ENCODE measurements around the gene ANK2.
A peak's percentile ranks its signal among the peaks of the same experiment; 100 is the strongest.
"Not testable (repeated sequence)": the region's sequence is repeated elsewhere in the genome, so short reads cannot be mapped to it uniquely, and the experiment has no call there.

Gene ANK2

DNA sequence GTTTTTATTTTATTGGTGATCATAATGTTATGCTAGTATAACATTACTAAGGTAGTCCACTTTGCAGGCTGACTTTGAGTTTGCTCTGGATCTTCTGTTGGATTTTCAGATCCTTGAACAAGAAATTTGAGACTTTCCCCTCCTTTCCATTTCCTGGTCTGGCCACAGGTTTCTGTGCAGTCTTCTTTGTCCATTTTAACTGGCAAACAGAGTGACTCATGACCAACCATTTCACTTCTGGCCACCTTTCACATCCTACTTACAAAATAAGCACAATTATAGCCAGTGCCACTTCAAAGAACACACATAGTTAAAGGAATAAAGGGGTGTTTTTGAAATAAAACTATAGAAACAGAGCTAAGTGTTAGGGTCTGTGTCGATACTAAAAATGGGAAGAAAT lies 8.4 kb downstream of the ANK2 start:
- no peak for TF ChIP-seq JUND (IDR thresholded peaks at IDR 0.05; ENCODE audit: low read depth)
- no peak for DNase-seq (ENCODE audit: low read depth in 1 of 2, low spot score in 1 of 2)
- in situ Hi-C loops (cut with HindIII; ENCODE audit: low pct_unique_long_range_greater_than_20kb, low sequenced_read_pairs), result no loop called here

DNA sequence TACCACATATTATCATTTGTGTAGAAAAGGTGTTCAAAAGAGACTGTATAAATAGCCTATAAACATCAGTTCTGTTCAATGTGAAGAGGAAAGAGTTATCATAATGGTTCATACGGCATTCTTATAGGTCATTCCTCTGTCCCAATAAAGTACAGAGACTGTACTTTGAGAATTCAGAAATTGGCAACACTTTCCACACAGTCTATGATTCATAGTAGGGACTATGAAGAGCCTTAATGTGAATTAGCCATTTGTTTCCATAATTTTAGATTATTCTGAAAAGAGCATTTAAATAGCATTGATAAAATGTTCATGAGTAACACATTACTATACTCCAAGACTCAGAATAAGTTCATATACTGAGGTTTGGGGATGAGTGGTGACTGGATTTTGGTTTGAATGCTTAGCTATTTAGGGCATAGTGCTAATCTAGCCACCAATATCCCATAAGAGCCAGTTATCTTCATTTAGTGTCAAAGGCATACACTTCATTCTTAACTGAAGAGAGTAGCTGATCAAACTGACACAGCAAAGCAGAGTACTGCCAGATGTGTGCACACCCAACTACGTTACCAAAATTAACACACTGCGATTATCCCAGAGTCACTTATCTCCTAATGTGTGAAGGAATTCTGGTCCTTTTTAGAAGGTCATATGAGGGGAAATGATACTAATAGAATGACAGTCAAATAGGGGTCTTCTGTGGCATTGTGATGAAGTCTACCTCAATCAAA lies 10.2 kb downstream of the ANK2 start:
- no peak for DNase-seq (ENCODE audit: low read depth in 1 of 2, low spot score in 1 of 2)
- in situ Hi-C loops (cut with HindIII; ENCODE audit: low pct_unique_long_range_greater_than_20kb, low sequenced_read_pairs), result no loop called here
- TF ChIP-seq JUND (IDR thresholded peaks at IDR 0.05; ENCODE audit: low read depth), result no peak

DNA sequence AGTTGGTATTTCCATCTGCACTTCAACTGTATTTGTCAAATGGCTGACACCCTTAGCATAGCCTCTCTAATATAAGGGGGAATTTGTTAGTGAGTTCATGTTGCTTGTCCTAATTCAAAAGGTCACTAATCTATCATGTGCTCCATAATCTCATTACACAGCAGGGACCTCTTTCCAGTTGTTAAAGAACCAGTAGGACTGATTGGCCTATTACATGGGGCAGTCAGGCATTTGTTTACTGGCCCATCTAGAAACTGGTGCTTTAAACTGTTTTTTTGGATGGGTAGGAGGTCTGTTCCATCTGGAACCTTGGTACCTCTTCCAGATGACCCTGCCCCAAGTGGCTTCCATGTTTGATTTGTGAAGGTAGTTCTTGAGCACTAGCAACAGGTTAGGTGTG lies 11.4 kb downstream of the ANK2 start:
- TF ChIP-seq JUND (IDR thresholded peaks at IDR 0.05; ENCODE audit: low read depth), result no peak
- DNase-seq (ENCODE audit: low read depth in 1 of 2, low spot score in 1 of 2), result no peak
- in situ Hi-C loops (cut with HindIII; ENCODE audit: low pct_unique_long_range_greater_than_20kb, low sequenced_read_pairs), result no loop called here

DNA sequence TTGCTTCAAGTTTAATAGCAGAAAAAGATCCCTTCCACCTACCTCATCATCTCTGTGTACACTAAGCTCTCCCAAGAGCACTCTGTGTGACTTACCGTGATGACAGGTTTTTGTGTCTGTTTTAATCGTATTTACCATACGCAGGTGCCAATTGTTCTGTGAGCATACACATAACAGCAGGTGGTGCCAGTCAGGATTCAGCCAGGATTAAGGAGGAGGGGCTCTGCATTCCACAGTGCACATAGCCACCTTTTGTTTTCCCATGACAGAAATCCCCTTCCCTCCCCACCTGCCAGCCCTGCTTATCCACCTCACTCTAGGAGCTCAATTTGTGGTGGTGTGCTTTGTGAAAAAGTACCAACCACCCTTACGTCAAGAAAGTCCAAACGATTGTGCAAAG lies 14.8 kb downstream of the ANK2 start:
- in situ Hi-C loops (cut with HindIII; ENCODE audit: low pct_unique_long_range_greater_than_20kb, low sequenced_read_pairs), result no loop called here
- peak in 1 of 2 experiments; percentile 19 for DNase-seq (ENCODE audit: low read depth in 1 of 2, low spot score in 1 of 2)
- no peak for TF ChIP-seq JUND (IDR thresholded peaks at IDR 0.05; ENCODE audit: low read depth)

DNA sequence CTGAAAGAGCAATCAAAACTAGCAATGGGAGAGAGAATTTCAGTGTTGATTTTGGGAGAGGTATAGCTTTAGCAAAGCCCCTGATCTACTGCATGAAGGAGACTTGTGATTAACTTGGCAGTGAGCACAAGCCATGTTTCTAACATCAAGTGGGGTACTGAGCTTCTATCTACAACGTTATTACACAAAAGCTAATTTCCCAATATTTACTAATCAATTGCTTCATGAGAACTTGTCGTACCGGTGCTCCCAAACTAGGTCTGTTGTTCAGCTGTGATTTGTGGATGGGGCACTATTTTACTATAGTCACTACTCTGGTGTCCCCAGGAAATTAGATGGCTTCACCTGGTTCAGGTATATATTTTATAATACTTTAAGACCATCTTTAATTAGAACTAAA lies 16.2 kb downstream of the ANK2 start:
- in situ Hi-C loops (cut with HindIII; ENCODE audit: low pct_unique_long_range_greater_than_20kb, low sequenced_read_pairs), result no loop called here

DNA sequence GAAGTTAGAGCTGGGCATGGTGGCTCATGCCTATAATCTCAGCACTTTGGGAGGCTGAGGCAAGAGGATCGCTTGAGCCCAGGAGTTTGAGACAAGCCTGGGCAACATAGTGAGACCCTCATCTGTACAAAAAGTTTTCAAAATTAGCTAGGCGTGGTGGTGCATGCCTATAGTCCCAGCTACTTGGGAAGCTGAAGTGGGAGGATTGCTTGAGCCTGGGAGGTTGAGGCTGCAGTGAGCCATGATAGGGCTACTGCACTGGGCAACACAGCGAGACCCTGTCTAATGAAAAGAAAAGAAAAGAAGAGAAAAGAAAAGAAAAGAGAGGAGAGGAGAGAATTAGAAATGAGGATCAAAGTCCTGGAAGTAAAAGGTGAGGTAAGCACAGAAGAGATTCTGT lies 19.3 kb downstream of the ANK2 start:
- in situ Hi-C loops (cut with HindIII; ENCODE audit: low pct_unique_long_range_greater_than_20kb, low sequenced_read_pairs); DNase-seq (ENCODE audit: low read depth in 1 of 2, low spot score in 1 of 2): not testable (repeated sequence)

More for the DNA sequence above, 16.2 kb downstream of the ANK2 start:
- no peak for DNase-seq (ENCODE audit: low read depth in 1 of 2, low spot score in 1 of 2)
- no peak for TF ChIP-seq JUND (IDR thresholded peaks at IDR 0.05; ENCODE audit: low read depth)

DNA sequence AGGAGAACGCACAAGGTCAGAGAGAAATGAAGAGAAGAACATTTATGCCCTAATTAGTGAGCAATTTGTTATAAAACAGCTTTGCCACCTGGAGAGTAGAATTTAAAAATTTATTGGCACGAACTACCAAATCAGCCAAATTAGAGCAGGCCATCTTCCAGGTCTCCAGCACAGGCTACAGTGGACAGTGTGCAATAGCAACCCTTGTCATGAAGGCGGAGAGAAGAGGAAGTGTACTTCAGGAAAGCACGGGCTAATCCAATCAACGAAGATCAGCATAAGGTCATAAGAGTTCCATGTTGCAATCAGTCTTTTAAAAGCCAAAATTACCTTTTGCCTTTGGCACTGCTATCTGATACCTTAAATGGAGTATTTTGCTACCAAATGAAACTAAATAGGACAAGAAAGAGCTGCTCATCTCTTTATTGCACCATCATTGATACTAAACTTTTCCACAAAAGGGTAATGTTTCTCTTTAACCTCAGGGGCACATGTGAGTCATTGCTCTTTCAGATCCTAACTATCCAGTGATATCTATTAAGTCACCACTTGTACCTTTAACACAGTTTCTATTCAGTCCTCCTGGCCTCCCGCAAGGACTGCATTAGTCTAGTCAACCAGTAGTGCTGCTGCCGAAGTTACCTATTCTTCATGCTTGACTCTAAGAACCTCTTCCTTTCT lies 19.9 kb downstream of the ANK2 start:
- DNase-seq (ENCODE audit: low read depth in 1 of 2, low spot score in 1 of 2), result no peak
- in situ Hi-C loops (cut with HindIII; ENCODE audit: low pct_unique_long_range_greater_than_20kb, low sequenced_read_pairs), result no loop called here
- no peak for TF ChIP-seq JUND (IDR thresholded peaks at IDR 0.05; ENCODE audit: low read depth)

DNA sequence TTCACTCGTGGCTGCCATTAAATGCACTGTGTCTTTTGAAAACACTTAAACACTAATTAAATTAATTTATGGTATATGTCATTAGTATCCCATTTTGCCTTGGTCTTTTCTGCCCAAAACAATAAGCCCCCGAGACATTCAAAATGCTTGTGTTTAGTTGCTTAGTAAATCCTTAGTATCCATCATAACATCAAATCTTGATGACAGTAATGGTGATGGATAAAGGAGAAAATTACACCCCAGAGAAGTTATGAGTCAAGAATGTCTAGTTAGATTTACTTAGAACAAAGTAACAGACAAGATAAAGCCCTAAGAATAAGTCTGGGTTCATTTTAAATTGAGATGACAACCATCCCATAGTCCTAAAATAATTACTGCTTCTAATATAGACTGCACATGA lies 21.3 kb downstream of the ANK2 start:
- no peak for DNase-seq (ENCODE audit: low read depth in 1 of 2, low spot score in 1 of 2)
- in situ Hi-C loops (cut with HindIII; ENCODE audit: low pct_unique_long_range_greater_than_20kb, low sequenced_read_pairs), result no loop called here
- TF ChIP-seq JUND (IDR thresholded peaks at IDR 0.05; ENCODE audit: low read depth), result no peak

DNA sequence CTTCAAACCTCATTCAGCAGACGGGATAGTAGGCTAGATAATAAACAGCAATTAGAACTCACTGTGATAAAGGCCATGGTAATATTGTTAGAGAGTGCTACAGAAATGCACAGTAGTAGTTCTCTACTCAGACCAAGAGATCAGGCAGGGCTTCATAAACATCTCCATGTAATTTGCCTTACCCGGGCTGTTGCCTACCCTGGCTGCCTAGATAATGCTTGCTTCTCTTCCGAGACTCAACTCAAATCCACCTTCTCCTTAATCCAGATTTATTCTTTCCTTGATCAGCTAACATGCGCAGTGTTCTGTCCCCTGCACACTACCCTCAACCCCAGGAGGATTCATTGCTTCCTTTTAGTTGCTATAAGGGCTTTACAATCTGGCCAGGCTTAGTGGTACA lies 21.8 kb downstream of the ANK2 start:
- TF ChIP-seq JUND (IDR thresholded peaks at IDR 0.05; ENCODE audit: low read depth), result no peak
- DNase-seq (ENCODE audit: low read depth in 1 of 2, low spot score in 1 of 2), result no peak

DNA sequence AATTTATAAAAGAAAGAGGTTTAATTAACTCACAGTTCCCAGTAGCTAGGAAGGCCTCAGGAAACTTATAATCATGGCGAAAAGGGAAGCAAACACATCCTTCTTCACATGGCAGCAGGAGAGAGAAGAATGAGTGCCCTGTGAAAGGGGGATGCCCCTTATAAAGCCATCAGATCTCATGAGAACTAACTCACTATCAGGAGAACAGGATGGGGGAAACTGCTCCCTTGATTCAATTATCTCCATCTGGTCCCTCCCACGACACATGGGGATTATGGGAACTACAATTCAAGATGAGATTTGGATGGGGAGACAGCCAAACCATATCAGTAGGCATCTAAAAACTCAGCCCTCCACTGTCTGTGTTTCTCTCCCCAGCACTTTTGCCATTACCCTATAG lies 22.4 kb downstream of the ANK2 start:
- in situ Hi-C loops (cut with HindIII; ENCODE audit: low pct_unique_long_range_greater_than_20kb, low sequenced_read_pairs), result no loop called here
- no peak for TF ChIP-seq JUND (IDR thresholded peaks at IDR 0.05; ENCODE audit: low read depth)
- DNase-seq (ENCODE audit: low read depth in 1 of 2, low spot score in 1 of 2), result no peak

More for the DNA sequence above, 21.8 kb downstream of the ANK2 start:
- in situ Hi-C loops (cut with HindIII; ENCODE audit: low pct_unique_long_range_greater_than_20kb, low sequenced_read_pairs), result no loop called here

DNA sequence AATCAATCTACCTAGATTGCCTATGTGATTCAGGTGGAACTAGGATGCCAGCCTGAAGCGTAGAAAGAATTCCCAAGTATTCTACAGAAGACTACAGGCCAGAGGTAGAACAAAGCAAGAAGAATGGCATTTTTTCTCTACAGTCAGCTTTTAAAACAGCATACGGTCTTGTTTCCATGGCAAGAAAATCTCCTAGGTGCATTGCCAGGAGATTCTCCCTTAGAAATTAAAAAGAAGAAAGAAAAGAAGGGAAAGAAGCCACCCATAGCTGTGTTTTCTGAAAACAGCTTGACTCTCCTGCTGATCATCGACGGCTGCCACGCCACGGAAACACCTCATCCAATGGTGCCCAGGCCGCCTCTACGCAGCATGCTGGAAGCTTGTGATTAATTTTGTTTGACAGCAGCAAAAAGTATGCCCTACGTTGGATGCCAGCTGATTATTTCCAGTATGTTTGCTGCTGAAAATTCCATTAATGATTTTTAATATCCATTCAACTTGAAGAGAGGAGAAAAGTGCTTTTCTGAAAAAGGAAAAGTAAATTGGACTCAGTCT lies 24.1 kb downstream of the ANK2 start:
- in situ Hi-C loops (cut with HindIII; ENCODE audit: low pct_unique_long_range_greater_than_20kb, low sequenced_read_pairs), result no loop called here
- TF ChIP-seq JUND (IDR thresholded peaks at IDR 0.05; ENCODE audit: low read depth), result no peak
- no peak for DNase-seq (ENCODE audit: low read depth in 1 of 2, low spot score in 1 of 2)

DNA sequence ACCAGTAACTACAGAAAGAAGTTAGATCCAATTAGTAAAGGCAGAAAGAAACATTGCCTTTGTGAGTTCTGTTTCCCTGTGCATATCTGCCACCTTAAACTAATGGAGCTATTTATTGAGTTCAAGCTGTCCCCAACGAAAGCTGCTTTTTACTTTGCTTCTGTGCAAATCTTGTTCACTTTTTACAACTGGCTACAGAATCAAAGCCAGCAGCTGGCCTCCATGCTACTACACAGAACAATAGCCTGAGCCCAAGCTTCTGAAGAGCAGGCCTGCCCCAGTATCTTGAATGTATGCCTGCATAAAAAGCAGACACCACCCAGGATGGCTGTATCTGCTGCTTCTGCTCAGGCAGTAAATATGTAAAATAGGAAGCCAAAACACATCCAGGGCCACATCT lies 28.1 kb downstream of the ANK2 start:
- no peak for TF ChIP-seq JUND (IDR thresholded peaks at IDR 0.05; ENCODE audit: low read depth)
- no peak for DNase-seq (ENCODE audit: low read depth in 1 of 2, low spot score in 1 of 2)
- in situ Hi-C loops (cut with HindIII; ENCODE audit: low pct_unique_long_range_greater_than_20kb, low sequenced_read_pairs), result no loop called here

DNA sequence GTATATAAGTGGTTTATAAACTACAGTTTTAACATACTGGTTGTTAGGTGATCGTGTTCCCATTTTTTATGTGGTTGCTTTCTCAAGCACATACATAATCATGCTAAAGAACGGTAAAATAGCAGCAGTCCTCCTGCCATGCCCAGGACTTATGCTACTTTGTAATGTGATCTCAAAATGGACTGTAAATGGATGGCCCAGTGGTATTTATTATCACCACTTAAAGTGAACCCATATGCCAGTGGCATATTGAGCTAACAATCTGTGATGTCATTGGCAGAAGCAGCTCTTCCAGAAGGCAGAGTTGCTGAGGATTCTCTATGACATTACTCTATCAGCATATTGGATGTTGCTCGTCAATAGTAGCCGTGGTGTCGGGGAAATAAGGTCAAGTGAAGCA lies 28.6 kb downstream of the ANK2 start:
- in situ Hi-C loops (cut with HindIII; ENCODE audit: low pct_unique_long_range_greater_than_20kb, low sequenced_read_pairs), result no loop called here
- TF ChIP-seq JUND (IDR thresholded peaks at IDR 0.05; ENCODE audit: low read depth), result no peak
- DNase-seq (ENCODE audit: low read depth in 1 of 2, low spot score in 1 of 2), result no peak
